Common myeloid progenitor, CD34-positive (primary cell): Measurements from ENCODE around the gene FBXW11.
A peak's percentile ranks its signal among the peaks of the same experiment; 100 is the strongest.

Source experiments
- CTCF ChIA-PET: fragments of 350-600 bp; sonication (Branson Sonifier 250); formaldehyde crosslinking; loops from one replicate; lab custom pipeline; 2021; ENCODE audit warnings: antibody characterized with exemption; lab: Charles Lee
- POLR2A ChIA-PET: fragments of 350-600 bp; sonication (Branson Sonifier 250); formaldehyde crosslinking; loops from one replicate; lab custom pipeline; 2021; ENCODE audit warnings: antibody characterized with exemption; lab: Charles Lee
- DNase-seq, 3 donors: peaks; one replicate each; pipeline versions ENCODE4 v3.0.0 to v3.0.0-alpha.2; 2013
- H3K27ac ChIP-seq, 2 experiments: 1 replicate in 1 of 2; 2 replicates in 1 of 2; pipeline ENCODE4 v1.7.0; 2013; ENCODE audit warnings: inconsistent platforms in 2 of 2, low read length in 2 of 2, mild to moderate bottlenecking in 2 of 2, low read depth in 1 of 2, moderate library complexity in 1 of 2; ENCODE audit not compliant: severe bottlenecking in 2 of 2, insufficient read depth in 1 of 2, poor library complexity in 1 of 2
- H3K27me3 ChIP-seq, 5 experiments: replicated peaks in 2 of 5; 1 replicate in 3 of 5; 2 replicates in 2 of 5; pipeline versions ENCODE4 v1.6.1 to v1.7.0; 2013; ENCODE audit warnings: low read length in 4 of 5, mild to moderate bottlenecking in 2 of 5, moderate library complexity in 2 of 5, inconsistent platforms in 1 of 5; ENCODE audit not compliant: insufficient read depth in 5 of 5, control insufficient read depth in 4 of 5
- H3K36me3 ChIP-seq, 4 experiments: 1 replicate in 2 of 4; 2 replicates in 2 of 4; pipeline versions ENCODE4 v1.6.1 to v1.7.0; 2013; ENCODE audit warnings: low read length in 3 of 4, control low read depth in 1 of 4, mild to moderate bottlenecking in 1 of 4; ENCODE audit not compliant: control insufficient read depth in 4 of 4, insufficient read depth in 4 of 4
- H3K4me1 ChIP-seq, 4 experiments: 1 replicate in 3 of 4; 2 replicates in 1 of 4; pipeline versions ENCODE4 v1.6.1 to v1.7.1; 2013; ENCODE audit warnings: low read length in 3 of 4, mild to moderate bottlenecking in 3 of 4, control low read depth in 1 of 4, inconsistent platforms in 1 of 4, moderate library complexity in 1 of 4; ENCODE audit not compliant: control insufficient read depth in 4 of 4, insufficient read depth in 4 of 4; ENCODE audit errors: control extremely low read depth in 1 of 4
- H3K4me3 ChIP-seq, 7 experiments: 1 replicate in 4 of 7; 2 replicates in 3 of 7; pipeline versions ENCODE4 v1.5.1 to v1.7.0; 2013; ENCODE audit warnings: mild to moderate bottlenecking in 7 of 7, low read length in 6 of 7, moderate library complexity in 6 of 7, inconsistent platforms in 2 of 7, low read depth in 2 of 7, control low read depth in 1 of 7; ENCODE audit not compliant: insufficient read depth in 4 of 7, control insufficient read depth in 1 of 7; ENCODE audit errors: extremely low read depth in 1 of 7
- H3K9me3 ChIP-seq, 5 experiments: 1 replicate in 4 of 5; 2 replicates in 1 of 5; pipeline versions ENCODE4 v1.6.1 to v1.7.1; 2013; ENCODE audit warnings: low read length in 4 of 5, mild to moderate bottlenecking in 2 of 5, inconsistent platforms in 1 of 5, low read depth in 1 of 5, moderate library complexity in 1 of 5; ENCODE audit not compliant: control insufficient read depth in 4 of 5, insufficient read depth in 2 of 5; ENCODE audit errors: control extremely low read depth in 1 of 5
- WGBS: methylation state at CpG from one replicate; pipeline ENCODE4 v1.1.5; 2013; ENCODE audit not compliant: insufficient coverage; 5-methylcytosine and 5-hydroxymethylcytosine counted together

The FBXW11 gene

GRCh38 chr5:171992305-171992704 lies 14.1 kb downstream of the FBXW11 start:
- peaks cover 0 to 7% (median 3%) of the 10 kb centered on the region in 4 experiments for H3K4me1 ChIP-seq
- H3K9me3 ChIP-seq: no peaks in the 10 kb centered on the region
- no peaks in the 10 kb centered on the region for H3K27me3 ChIP-seq
- H3K36me3 ChIP-seq: peaks cover 3 to 26% (median 13%) of the 10 kb centered on the region in 4 experiments
- 97% methylated on average over 3 of the region's 3 CpGs for WGBS
- no peak overlapping the region for H3K4me3 ChIP-seq
- H3K27ac ChIP-seq: no peak overlapping the region
- POLR2A ChIA-PET: interaction anchor here (0.6 kb wide), 1 partner anchor 697 kb away, joined by 5 read pairs; no protein-coding TSS in a partner anchor
- DNase-seq: no peak
- CTCF ChIA-PET: interaction anchor here (1.1 kb wide), 1 partner anchor 8 kb away, joined by 3 read pairs; no protein-coding TSS in a partner anchor

DNA sequence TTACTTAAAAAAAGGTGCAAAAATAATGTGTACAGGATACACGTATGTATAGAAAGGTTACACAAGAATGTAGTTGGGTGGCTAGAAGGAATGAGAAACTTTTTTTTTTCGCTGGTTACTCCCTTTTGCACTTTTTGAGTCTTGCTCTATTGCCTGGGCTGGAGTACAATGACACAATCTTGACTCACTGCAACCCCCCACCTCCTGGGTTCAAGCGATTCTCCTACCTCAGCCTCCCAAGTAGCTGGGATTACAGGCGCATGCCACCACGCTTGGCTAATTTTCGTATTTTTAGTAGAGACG lies 15.8 kb downstream of the FBXW11 start:
- POLR2A ChIA-PET: no interaction called here
- WGBS: 94% methylated on average over 5 of the region's 7 CpGs
- Histone ChIP-seq H3K4me3 (no peak overlapping the region), H3K4me1 (peaks cover 0 to 7% (median 3%) of the 10 kb centered on the region in 4 experiments), H3K27ac (no peak overlapping the region), H3K36me3 (peaks cover 6 to 17% (median 12%) of the 10 kb centered on the region in 4 experiments), H3K9me3 (no peaks in the 10 kb centered on the region), H3K27me3 (no peaks in the 10 kb centered on the region)
- no peak for DNase-seq
- CTCF ChIA-PET: no interaction called here

- DNase-seq: no peak
- Histone ChIP-seq H3K36me3 (peaks cover 6 to 17% (median 10%) of the 10 kb centered on the region in 4 experiments), H3K9me3 (no peaks in the 10 kb centered on the region), H3K4me3 (no peak overlapping the region), H3K27me3 (no peaks in the 10 kb centered on the region), H3K4me1 (peaks cover 0 to 7% (median 3%) of the 10 kb centered on the region in 4 experiments), H3K27ac (no peak overlapping the region)
- ChIA-PET CTCF (no interaction called here), POLR2A (no interaction called here)
Measured at GRCh38 chr5:171989946-171990712, 16.3 kb downstream of the FBXW11 start.

- Histone ChIP-seq H3K36me3 (peaks cover 3 to 17% (median 7%) of the 10 kb centered on the region in 4 experiments), H3K4me3 (no peak overlapping the region), H3K9me3 (no peaks in the 10 kb centered on the region), H3K4me1 (peaks cover 0 to 7% (median 3%) of the 10 kb centered on the region in 4 experiments), H3K27me3 (no peaks in the 10 kb centered on the region), H3K27ac (no peak overlapping the region)
- DNase-seq: no peak
- ChIA-PET POLR2A (no interaction called here), CTCF (no interaction called here)
- 93% methylated on average over 4 of the region's 5 CpGs for WGBS
Measured at GRCh38 chr5:171989276-171989675, 17.2 kb downstream of the FBXW11 start.

DNA sequence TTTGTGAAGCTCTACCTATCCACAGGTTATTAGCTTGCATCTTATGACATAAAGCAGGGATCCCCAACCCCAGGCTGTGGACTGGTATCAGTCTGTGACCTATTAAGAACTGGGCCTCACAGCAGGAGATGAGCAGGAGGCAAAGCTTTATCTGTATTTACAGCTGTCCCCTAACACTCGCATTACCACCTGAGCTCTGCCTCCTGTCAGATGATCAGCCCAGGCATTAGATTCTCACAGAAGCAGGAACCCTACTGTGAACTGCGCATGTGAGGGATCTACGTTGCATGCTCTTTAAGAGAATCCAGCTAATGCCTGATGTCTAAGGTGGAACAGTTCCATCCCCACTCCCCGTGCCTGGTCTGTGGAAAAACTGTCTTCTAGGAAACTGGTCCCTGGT lies 19.7 kb downstream of the FBXW11 start:
- H3K4me1 ChIP-seq: peaks cover 0 to 7% (median 3%) of the 10 kb centered on the region in 4 experiments
- peaks cover 8 to 17% (median 14%) of the 10 kb centered on the region in 4 experiments for H3K36me3 ChIP-seq
- DNase-seq: no peak
- no peak overlapping the region for H3K4me3 ChIP-seq
- ChIA-PET POLR2A (interaction anchor here (0.6 kb wide), 1 partner anchor 11 kb away, joined by 4 read pairs; no protein-coding TSS in a partner anchor), CTCF (interaction anchor here (0.7 to 2.4 kb wide), 7 partner anchors 9 to 591 kb away, joined by 3 to 9 read pairs (median 3); no protein-coding TSS in a partner anchor)
- no peak overlapping the region for H3K27ac ChIP-seq
- WGBS: 96% methylated on average over 2 of the region's 4 CpGs
- no peaks in the 10 kb centered on the region for H3K27me3 ChIP-seq
- peaks cover 0 to 7% (median 0%) of the 10 kb centered on the region in 5 experiments for H3K9me3 ChIP-seq

GRCh38 chr5:171984748-171985419 lies 21.6 kb downstream of the FBXW11 start:
- H3K4me1 ChIP-seq: no peaks in the 10 kb centered on the region
- peaks cover 6 to 18% (median 10%) of the 10 kb centered on the region in 4 experiments for H3K36me3 ChIP-seq
- peaks cover 3 to 16% (median 7%) of the 10 kb centered on the region in 5 experiments for H3K9me3 ChIP-seq
- H3K4me3 ChIP-seq: no peak overlapping the region
- no peak overlapping the region for H3K27ac ChIP-seq
- ChIA-PET POLR2A (no interaction called here), CTCF (interaction anchor here (0.7 to 2.2 kb wide), 10 partner anchors 8 to 76 kb away, joined by 3 to 8 read pairs (median 3); no protein-coding TSS in a partner anchor)
- peak in 1 of 3 donors; percentile 46 for DNase-seq
- no peaks in the 10 kb centered on the region for H3K27me3 ChIP-seq
- WGBS: 96% methylated on average over 3 of the region's 6 CpGs

DNA sequence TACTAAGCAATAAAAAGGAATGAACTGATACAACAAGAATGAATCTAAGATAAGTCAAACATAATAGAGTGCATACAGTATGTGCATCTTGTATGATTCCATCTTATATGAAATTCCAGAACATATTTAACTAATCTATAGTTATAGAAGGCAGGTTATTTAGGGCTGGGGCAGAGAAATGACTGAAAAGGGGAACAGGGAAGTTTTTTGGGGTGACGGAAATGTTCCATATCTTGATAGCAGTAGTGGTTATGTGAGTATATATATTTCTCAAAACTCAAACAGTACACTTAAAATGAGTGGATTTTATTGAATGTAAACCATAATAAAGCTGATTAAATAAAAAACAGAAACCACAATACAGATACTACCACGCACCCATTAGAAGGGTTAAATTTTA lies 24.6 kb downstream of the FBXW11 start:
- POLR2A ChIA-PET: no interaction called here
- Histone ChIP-seq H3K9me3 (peaks cover 6 to 32% (median 10%) of the 10 kb centered on the region in 5 experiments), H3K27ac (no peak overlapping the region), H3K36me3 (peaks cover 1 to 22% (median 10%) of the 10 kb centered on the region in 4 experiments), H3K27me3 (no peaks in the 10 kb centered on the region), H3K4me3 (no peak overlapping the region), H3K4me1 (no peaks in the 10 kb centered on the region)
- WGBS: no CpG with 5 or more reads among the region's 2 CpGs
- no peak for DNase-seq
- CTCF ChIA-PET: no interaction called here
